ENCODE measurements around the gene SGO2. TPM values are rescaled to one million over a fixed set of nuclear protein-coding genes. Genes with fewer than 3 reads are reported as not detected.

The SGO2 gene
- polyA plus RNA-seq, 2 donors, result 1.3 to 2.5 TPM

- no peak overlapping the region for H3K4me3 ChIP-seq (ENCODE audit: low read depth in 1 of 2, low read length in 2 of 2)
- H3K27ac ChIP-seq (ENCODE audit: low read depth in 2 of 2, low read length in 1 of 2), result no peak overlapping the region
- 95 to 97% methylated on average over 22 of the region's 22 CpGs for WGBS, 2 donors
- H3K4me1 ChIP-seq (ENCODE audit: control insufficient read depth in 2 of 2, insufficient read depth in 2 of 2, low read length in 1 of 2), result no peaks in the 10 kb centered on the region
- no peaks in the 10 kb centered on the region for H3K9me3 ChIP-seq (ENCODE audit: control insufficient read depth in 2 of 2, insufficient read depth in 1 of 2, low read depth in 1 of 2, low read length in 1 of 2)
- H3K27me3 ChIP-seq (ENCODE audit: control insufficient read depth in 1 of 2, insufficient read depth in 2 of 2, low read length in 2 of 2), result no peaks in the 10 kb centered on the region
- peaks cover 9% of the 10 kb centered on the region in 2 donors for H3K36me3 ChIP-seq (ENCODE audit: control insufficient read depth in 2 of 2, insufficient read depth in 2 of 2, low read length in 1 of 2)
These were observed 36.0 kb upstream of the SGO2 start for GRCh38 chr2:200490001-200490400.

- H3K36me3 ChIP-seq (ENCODE audit: control insufficient read depth in 2 of 2, insufficient read depth in 2 of 2, low read length in 1 of 2), result peaks cover 9% of the 10 kb centered on the region in 2 donors
- no peak overlapping the region for H3K4me3 ChIP-seq (ENCODE audit: low read depth in 1 of 2, low read length in 2 of 2)
- no peak overlapping the region for H3K27ac ChIP-seq (ENCODE audit: low read depth in 2 of 2, low read length in 1 of 2)
- H3K27me3 ChIP-seq (ENCODE audit: control insufficient read depth in 1 of 2, insufficient read depth in 2 of 2, low read length in 2 of 2), result no peaks in the 10 kb centered on the region
- no peaks in the 10 kb centered on the region for H3K9me3 ChIP-seq (ENCODE audit: control insufficient read depth in 2 of 2, insufficient read depth in 1 of 2, low read depth in 1 of 2, low read length in 1 of 2)
- H3K4me1 ChIP-seq (ENCODE audit: control insufficient read depth in 2 of 2, insufficient read depth in 2 of 2, low read length in 1 of 2), result no peaks in the 10 kb centered on the region
These were observed 33.4 kb upstream of the SGO2 start for GRCh38 chr2:200492656-200493055.

GRCh38 chr2:200494048-200494447 is 32.0 kb upstream of the SGO2 start:
- Histone ChIP-seq H3K9me3 (ENCODE audit: control insufficient read depth in 2 of 2, insufficient read depth in 1 of 2, low read depth in 1 of 2, low read length in 1 of 2) (no peaks in the 10 kb centered on the region), H3K36me3 (ENCODE audit: control insufficient read depth in 2 of 2, insufficient read depth in 2 of 2, low read length in 1 of 2) (peaks cover 9% of the 10 kb centered on the region in 2 donors), H3K27me3 (ENCODE audit: control insufficient read depth in 1 of 2, insufficient read depth in 2 of 2, low read length in 2 of 2) (no peaks in the 10 kb centered on the region), H3K4me1 (ENCODE audit: control insufficient read depth in 2 of 2, insufficient read depth in 2 of 2, low read length in 1 of 2) (no peaks in the 10 kb centered on the region), H3K27ac (ENCODE audit: low read depth in 2 of 2, low read length in 1 of 2) (no peak overlapping the region), H3K4me3 (ENCODE audit: low read depth in 1 of 2, low read length in 2 of 2) (no peak overlapping the region)
- 95% methylated on average over 2 of the region's 2 CpGs for WGBS, 2 donors

GRCh38 chr2:200496696-200497095 is 29.3 kb upstream of the SGO2 start:
- H3K9me3 ChIP-seq (ENCODE audit: control insufficient read depth in 2 of 2, insufficient read depth in 1 of 2, low read depth in 1 of 2, low read length in 1 of 2), result no peaks in the 10 kb centered on the region
- H3K36me3 ChIP-seq (ENCODE audit: control insufficient read depth in 2 of 2, insufficient read depth in 2 of 2, low read length in 1 of 2), result peaks cover 2 to 4% of the 10 kb centered on the region in 2 donors
- H3K27ac ChIP-seq (ENCODE audit: low read depth in 2 of 2, low read length in 1 of 2), result no peak overlapping the region
- WGBS, 2 donors, result 88 to 98% methylated on average over 1 of the region's 1 CpG
- no peak overlapping the region for H3K4me3 ChIP-seq (ENCODE audit: low read depth in 1 of 2, low read length in 2 of 2)
- H3K4me1 ChIP-seq (ENCODE audit: control insufficient read depth in 2 of 2, insufficient read depth in 2 of 2, low read length in 1 of 2), result no peaks in the 10 kb centered on the region
- H3K27me3 ChIP-seq (ENCODE audit: control insufficient read depth in 1 of 2, insufficient read depth in 2 of 2, low read length in 2 of 2), result no peaks in the 10 kb centered on the region

GRCh38 chr2:200498402-200499162 is 27.4 kb upstream of the SGO2 start:
- Histone ChIP-seq H3K27me3 (ENCODE audit: control insufficient read depth in 1 of 2, insufficient read depth in 2 of 2, low read length in 2 of 2) (no peaks in the 10 kb centered on the region), H3K36me3 (ENCODE audit: control insufficient read depth in 2 of 2, insufficient read depth in 2 of 2, low read length in 1 of 2) (no peaks in the 10 kb centered on the region), H3K4me3 (ENCODE audit: low read depth in 1 of 2, low read length in 2 of 2) (no peak overlapping the region), H3K9me3 (ENCODE audit: control insufficient read depth in 2 of 2, insufficient read depth in 1 of 2, low read depth in 1 of 2, low read length in 1 of 2) (no peaks in the 10 kb centered on the region), H3K4me1 (ENCODE audit: control insufficient read depth in 2 of 2, insufficient read depth in 2 of 2, low read length in 1 of 2) (no peaks in the 10 kb centered on the region), H3K27ac (ENCODE audit: low read depth in 2 of 2, low read length in 1 of 2) (no peak overlapping the region)
- 88 to 90% methylated on average over 2 of the region's 2 CpGs for WGBS, 2 donors

- Histone ChIP-seq H3K36me3 (ENCODE audit: control insufficient read depth in 2 of 2, insufficient read depth in 2 of 2, low read length in 1 of 2) (no peaks in the 10 kb centered on the region), H3K4me3 (ENCODE audit: low read depth in 1 of 2, low read length in 2 of 2) (no peak overlapping the region), H3K9me3 (ENCODE audit: control insufficient read depth in 2 of 2, insufficient read depth in 1 of 2, low read depth in 1 of 2, low read length in 1 of 2) (no peaks in the 10 kb centered on the region), H3K27me3 (ENCODE audit: control insufficient read depth in 1 of 2, insufficient read depth in 2 of 2, low read length in 2 of 2) (no peaks in the 10 kb centered on the region), H3K4me1 (ENCODE audit: control insufficient read depth in 2 of 2, insufficient read depth in 2 of 2, low read length in 1 of 2) (no peaks in the 10 kb centered on the region), H3K27ac (ENCODE audit: low read depth in 2 of 2, low read length in 1 of 2) (no peak overlapping the region)
- 95 to 97% methylated on average over 5 of the region's 5 CpGs for WGBS, 2 donors
These were observed 23.8 kb upstream of the SGO2 start for GRCh38 chr2:200502196-200502595.

- H3K4me1 ChIP-seq (ENCODE audit: control insufficient read depth in 2 of 2, insufficient read depth in 2 of 2, low read length in 1 of 2), result peaks cover 0 to 2% of the 10 kb centered on the region in 2 donors
- WGBS, 2 donors, result 78 to 89% methylated on average over 9 of the region's 9 CpGs
- no peaks in the 10 kb centered on the region for H3K36me3 ChIP-seq (ENCODE audit: control insufficient read depth in 2 of 2, insufficient read depth in 2 of 2, low read length in 1 of 2)
- no peaks in the 10 kb centered on the region for H3K9me3 ChIP-seq (ENCODE audit: control insufficient read depth in 2 of 2, insufficient read depth in 1 of 2, low read depth in 1 of 2, low read length in 1 of 2)
- no peak overlapping the region for H3K27ac ChIP-seq (ENCODE audit: low read depth in 2 of 2, low read length in 1 of 2)
- H3K27me3 ChIP-seq (ENCODE audit: control insufficient read depth in 1 of 2, insufficient read depth in 2 of 2, low read length in 2 of 2), result no peaks in the 10 kb centered on the region
- no peak overlapping the region for H3K4me3 ChIP-seq (ENCODE audit: low read depth in 1 of 2, low read length in 2 of 2)
These were observed 19.3 kb upstream of the SGO2 start for GRCh38 chr2:200506679-200507078.

GRCh38 chr2:200507179-200507578 is 18.8 kb upstream of the SGO2 start:
- Histone ChIP-seq H3K27me3 (ENCODE audit: control insufficient read depth in 1 of 2, insufficient read depth in 2 of 2, low read length in 2 of 2) (no peaks in the 10 kb centered on the region), H3K4me3 (ENCODE audit: low read depth in 1 of 2, low read length in 2 of 2) (no peak overlapping the region), H3K9me3 (ENCODE audit: control insufficient read depth in 2 of 2, insufficient read depth in 1 of 2, low read depth in 1 of 2, low read length in 1 of 2) (no peaks in the 10 kb centered on the region), H3K27ac (ENCODE audit: low read depth in 2 of 2, low read length in 1 of 2) (no peak overlapping the region), H3K4me1 (ENCODE audit: control insufficient read depth in 2 of 2, insufficient read depth in 2 of 2, low read length in 1 of 2) (peaks cover 0 to 2% of the 10 kb centered on the region in 2 donors), H3K36me3 (ENCODE audit: control insufficient read depth in 2 of 2, insufficient read depth in 2 of 2, low read length in 1 of 2) (no peaks in the 10 kb centered on the region)
- 73 to 80% methylated on average over 2 of the region's 2 CpGs for WGBS, 2 donors

- 14 to 19% methylated on average over 8 of the region's 8 CpGs for WGBS, 2 donors
- Histone ChIP-seq H3K36me3 (ENCODE audit: control insufficient read depth in 2 of 2, insufficient read depth in 2 of 2, low read length in 1 of 2) (no peaks in the 10 kb centered on the region), H3K27ac (ENCODE audit: low read depth in 2 of 2, low read length in 1 of 2) (peak overlapping the region; percentile 76 to 79), H3K27me3 (ENCODE audit: control insufficient read depth in 1 of 2, insufficient read depth in 2 of 2, low read length in 2 of 2) (no peaks in the 10 kb centered on the region), H3K9me3 (ENCODE audit: control insufficient read depth in 2 of 2, insufficient read depth in 1 of 2, low read depth in 1 of 2, low read length in 1 of 2) (no peaks in the 10 kb centered on the region), H3K4me3 (ENCODE audit: low read depth in 1 of 2, low read length in 2 of 2) (peak overlapping the region; percentile 79 to 88), H3K4me1 (ENCODE audit: control insufficient read depth in 2 of 2, insufficient read depth in 2 of 2, low read length in 1 of 2) (peaks cover 0 to 2% of the 10 kb centered on the region in 2 donors)
These were observed 16.8 kb upstream of the SGO2 start for GRCh38 chr2:200509235-200509611.

All from esophagus (tissue), 2 donors.